ENCODE data around the gene SNX8. TPM values are rescaled to one million over a fixed set of nuclear protein-coding genes. Genes with fewer than 3 reads are reported as not detected.

The SNX8 gene, protein sequence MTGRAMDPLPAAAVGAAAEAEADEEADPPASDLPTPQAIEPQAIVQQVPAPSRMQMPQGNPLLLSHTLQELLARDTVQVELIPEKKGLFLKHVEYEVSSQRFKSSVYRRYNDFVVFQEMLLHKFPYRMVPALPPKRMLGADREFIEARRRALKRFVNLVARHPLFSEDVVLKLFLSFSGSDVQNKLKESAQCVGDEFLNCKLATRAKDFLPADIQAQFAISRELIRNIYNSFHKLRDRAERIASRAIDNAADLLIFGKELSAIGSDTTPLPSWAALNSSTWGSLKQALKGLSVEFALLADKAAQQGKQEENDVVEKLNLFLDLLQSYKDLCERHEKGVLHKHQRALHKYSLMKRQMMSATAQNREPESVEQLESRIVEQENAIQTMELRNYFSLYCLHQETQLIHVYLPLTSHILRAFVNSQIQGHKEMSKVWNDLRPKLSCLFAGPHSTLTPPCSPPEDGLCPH
- total RNA-seq (1 to 10 TPM; 7.6 to 9.8 TPM), polyA plus RNA-seq (10 to 100 TPM in 1 of 3 donors, 1 to 10 TPM in 2; 3.4 to 10.9 (median 5.6) TPM), total RNA-seq (0.98 to 24.6 (median 5.5) reads per million in 6 experiments)

DNA sequence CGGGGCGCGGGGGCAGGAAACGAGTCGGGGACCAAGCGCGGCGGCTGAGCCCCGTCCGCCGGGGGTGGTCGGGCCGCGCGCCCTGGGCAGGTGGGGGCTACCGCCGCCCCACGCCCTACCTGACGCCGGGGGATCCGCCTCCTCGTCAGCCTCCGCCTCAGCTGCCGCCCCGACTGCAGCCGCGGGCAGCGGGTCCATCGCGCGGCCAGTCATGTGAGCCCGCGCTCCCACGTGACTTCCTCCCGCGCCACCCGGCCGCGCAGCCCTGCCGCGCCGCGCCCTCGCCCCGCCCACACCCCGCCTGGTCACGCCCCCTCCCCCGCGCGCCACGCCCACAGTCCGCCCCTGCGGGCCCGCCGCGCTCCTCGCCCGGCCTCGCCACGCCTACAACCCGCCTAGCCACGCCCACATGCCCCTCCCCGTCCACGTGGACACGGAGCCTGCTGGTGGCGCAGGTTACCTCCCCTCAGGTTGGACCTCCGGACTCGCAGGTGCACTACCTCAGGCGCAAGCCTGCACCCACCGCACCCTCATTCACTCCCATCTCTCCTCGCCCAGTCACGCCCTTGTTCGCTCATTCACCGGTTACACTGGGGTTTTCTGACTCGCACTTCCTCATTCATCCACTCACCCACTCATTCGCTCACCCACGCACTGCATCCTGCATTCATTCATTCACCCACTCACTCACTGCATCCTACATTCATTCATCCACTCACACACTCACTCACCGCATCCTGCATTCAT is at the start of gene SNX8:
TSS of gene SNX8 (minus strand) at position 233 of the 747 bp plus-strand sequence. CDS start at position 213, 20 bp downstream.
- peak; percentile 85 to 89 for ATAC-seq

DNA sequence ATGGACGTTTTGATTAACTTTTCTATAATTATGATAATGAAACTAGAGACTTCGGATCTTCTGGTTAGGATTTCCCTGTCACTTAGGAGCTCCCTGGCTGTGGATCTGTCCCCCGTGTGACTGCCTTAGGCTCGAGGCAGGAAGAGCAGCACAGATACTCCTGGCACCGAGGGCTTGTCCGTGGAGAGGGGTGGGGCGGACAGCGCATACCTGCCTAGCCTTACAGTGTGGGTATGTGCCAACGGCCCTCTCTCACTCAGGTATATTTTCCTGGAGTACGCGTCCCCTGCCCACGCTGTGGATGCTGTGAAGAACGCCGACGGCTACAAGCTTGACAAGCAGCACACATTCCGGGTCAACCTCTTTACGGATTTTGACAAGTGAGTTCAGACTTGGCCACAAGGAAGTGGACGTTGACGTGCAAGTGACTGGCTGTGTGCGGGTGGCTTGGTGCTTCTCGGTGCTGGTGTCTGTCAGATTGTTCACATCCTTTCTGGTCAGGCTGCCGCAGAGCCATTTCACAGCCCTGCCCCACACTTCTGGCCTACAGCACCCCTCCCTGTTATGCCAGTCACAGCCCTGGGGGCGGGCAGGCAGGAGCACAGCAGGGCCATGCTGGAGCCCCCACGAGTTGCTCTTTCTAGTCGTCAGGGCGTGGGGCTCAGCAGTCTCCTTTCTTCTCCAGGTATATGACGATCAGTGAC is 48.3 kb upstream of the SNX8 start:
- Mint-ChIP-seq H3K36me3 (peaks cover 0 to 91% (median 24%) of the 10 kb centered on the region in 3 donors), H3K27me3 (no peaks in the 10 kb centered on the region), H3K4me3 (no peak overlapping the region), H3K9me3 (no peaks in the 10 kb centered on the region), H3K4me1 (peaks cover 14 to 45% (median 33%) of the 10 kb centered on the region in 4 donors), H3K27ac (peak overlapping the region in 1 of 10 donors; percentile 28)
- ATAC-seq: no peak
- POLR2A ChIA-PET: no interaction called here
- DNase-seq: peak in 1 of 10 donors; percentile 36

More for the DNA sequence above, at the start of gene SNX8:
- Mint-ChIP-seq H3K4me1 (peaks cover 2 to 24% (median 15%) of the 10 kb centered on the region in 4 donors), H3K27ac (peak within 1 kb of the TSS; percentile 22 to 97 (median 84)), H3K9me3 (no peaks in the 10 kb centered on the region), H3K36me3 (no peaks in the 10 kb centered on the region), H3K4me3 (peak within 1 kb of the TSS in 9 of 10 donors; percentile 83 to 95 (median 91)), H3K27me3 (no peaks in the 10 kb centered on the region)
- POLR2A ChIA-PET: interaction anchor here (1.7 kb wide), 1 partner anchor 40 kb away, joined by 7 read pairs; the partner anchor contains the start of gene EIF3B
- DNase-seq: peak; percentile 92 to 99 (median 96)

DNA sequence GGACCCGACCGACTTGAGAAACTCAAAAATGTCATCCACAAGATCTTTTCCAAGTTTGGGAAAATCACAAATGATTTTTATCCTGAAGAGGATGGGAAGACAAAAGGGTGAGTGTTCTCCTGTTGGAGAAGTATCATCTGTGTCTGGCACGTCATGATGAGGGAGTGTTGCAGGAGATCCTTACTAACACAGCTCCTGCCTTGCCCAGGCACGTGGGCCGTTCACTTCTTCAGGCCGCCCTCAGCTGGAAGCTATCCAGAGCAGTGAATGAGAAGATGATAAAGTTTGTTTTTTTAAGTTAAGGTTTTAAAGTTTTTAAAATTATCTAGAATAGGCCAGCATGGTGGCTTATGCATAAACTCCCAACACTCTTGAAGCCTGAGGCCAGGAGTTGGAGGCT is 46.6 kb upstream of the SNX8 start:
- Mint-ChIP-seq H3K9me3 (no peaks in the 10 kb centered on the region), H3K27ac (peak overlapping the region in 2 of 10 donors; percentile 36 to 60), H3K4me3 (peak overlapping the region in 1 of 10 donors; percentile 44), H3K4me1 (peaks cover 16 to 61% (median 43%) of the 10 kb centered on the region in 4 donors), H3K36me3 (peaks cover 0 to 80% (median 23%) of the 10 kb centered on the region in 3 donors), H3K27me3 (no peaks in the 10 kb centered on the region)
- ATAC-seq: no peak
- POLR2A ChIA-PET: no interaction called here
- no peak for DNase-seq

DNA sequence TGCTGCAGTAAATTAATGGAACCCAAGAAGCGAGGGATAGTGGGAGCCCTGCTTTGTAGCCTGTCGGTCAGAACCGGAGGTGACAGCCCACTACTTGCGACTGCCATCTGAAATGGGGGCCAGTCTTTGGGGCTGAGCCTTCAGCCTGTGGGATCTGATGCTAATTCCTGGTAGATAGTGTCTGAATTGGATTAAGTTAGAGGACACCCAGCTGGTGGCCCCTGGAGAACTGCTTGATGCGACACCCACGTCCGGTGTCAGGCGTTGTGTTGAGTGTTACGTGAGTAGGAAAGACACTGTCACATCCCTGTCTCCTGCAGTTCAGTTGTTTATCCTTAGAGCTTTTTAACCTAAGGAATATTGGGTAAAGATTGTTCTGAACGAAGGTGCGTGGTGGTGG is 45.4 kb upstream of the SNX8 start:
- peak overlapping the region in 7 of 10 donors; percentile 2 to 45 (median 31) for H3K4me3 Mint-ChIP-seq
- ATAC-seq (no peak), DNase-seq (no peak)
- peaks cover 0 to 68% (median 16%) of the 10 kb centered on the region in 3 donors for H3K36me3 Mint-ChIP-seq
- POLR2A ChIA-PET: no interaction called here
- peak overlapping the region in 4 of 10 donors; percentile 1 to 72 (median 45) for H3K27ac Mint-ChIP-seq
- peaks cover 15 to 65% (median 45%) of the 10 kb centered on the region in 4 donors for H3K4me1 Mint-ChIP-seq
- H3K27me3 Mint-ChIP-seq: no peaks in the 10 kb centered on the region
- H3K9me3 Mint-ChIP-seq: no peaks in the 10 kb centered on the region

DNA sequence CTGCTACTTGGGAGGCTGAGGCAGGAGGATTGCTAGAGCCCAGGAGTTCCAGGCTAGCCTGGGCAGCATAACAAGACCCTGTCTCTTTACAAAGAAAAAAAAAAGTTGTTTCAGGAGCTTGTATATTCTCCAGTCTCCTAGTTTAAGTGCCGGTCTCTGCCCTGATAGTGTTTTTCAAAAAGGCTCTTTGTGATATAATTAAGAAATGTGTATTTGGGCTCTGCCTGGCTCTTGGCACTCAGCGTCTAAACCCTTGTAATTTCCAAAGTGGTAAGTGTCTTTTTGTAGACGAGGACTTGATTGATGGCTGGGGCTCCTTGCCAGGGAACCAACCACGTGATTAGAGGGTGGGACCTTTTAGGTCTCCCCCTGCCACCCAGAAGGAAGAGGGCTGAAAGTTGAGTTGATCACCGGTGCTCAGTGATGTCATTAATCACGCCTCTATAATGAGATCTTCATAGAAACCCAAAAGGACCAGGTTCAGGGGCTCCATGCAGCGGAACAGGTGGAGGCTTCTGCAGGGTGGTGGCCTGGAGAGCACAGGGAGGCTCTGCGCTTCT is 44.8 kb upstream of the SNX8 start:
- Mint-ChIP-seq H3K27me3 (no peaks in the 10 kb centered on the region), H3K27ac (peak overlapping the region in 9 of 10 donors; percentile 1 to 72 (median 44)), H3K4me3 (peak overlapping the region in 8 of 10 donors; percentile 2 to 69 (median 30)), H3K36me3 (peaks cover 0 to 63% (median 13%) of the 10 kb centered on the region in 3 donors), H3K9me3 (no peaks in the 10 kb centered on the region), H3K4me1 (peaks cover 15 to 69% (median 48%) of the 10 kb centered on the region in 4 donors)
- DNase-seq (no peak), ATAC-seq (no peak)
- POLR2A ChIA-PET: no interaction called here

DNA sequence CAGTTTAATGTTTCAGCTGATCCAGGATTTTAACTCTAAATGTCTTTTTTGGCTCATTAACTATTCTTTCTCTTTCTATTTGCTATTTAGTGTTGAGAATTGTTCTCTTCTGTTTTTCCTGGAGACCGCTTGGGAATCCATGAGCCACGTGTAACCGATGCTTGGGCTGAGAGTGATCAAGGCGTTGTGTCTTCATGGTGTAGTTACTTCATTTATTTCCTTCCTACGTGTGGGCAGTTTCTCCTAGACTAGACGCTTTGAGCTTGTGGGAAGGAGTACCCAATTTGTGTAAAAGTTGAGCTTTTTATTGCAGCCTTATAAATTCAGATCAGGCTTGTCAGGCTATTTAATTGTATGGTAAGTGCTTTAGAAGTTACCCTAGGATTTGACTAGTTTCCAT is 43.3 kb upstream of the SNX8 start:
- H3K4me1 Mint-ChIP-seq: peaks cover 15 to 70% (median 52%) of the 10 kb centered on the region in 4 donors
- peak overlapping the region in 9 of 10 donors; percentile 26 to 99 (median 78) for H3K4me3 Mint-ChIP-seq
- DNase-seq: no peak
- no peak for ATAC-seq
- H3K27ac Mint-ChIP-seq: peak overlapping the region in 8 of 10 donors; percentile 3 to 88 (median 72)
- H3K9me3 Mint-ChIP-seq: no peaks in the 10 kb centered on the region
- no peaks in the 10 kb centered on the region for H3K27me3 Mint-ChIP-seq
- POLR2A ChIA-PET: no interaction called here
- H3K36me3 Mint-ChIP-seq: peaks cover 0 to 48% (median 9%) of the 10 kb centered on the region in 3 donors

DNA sequence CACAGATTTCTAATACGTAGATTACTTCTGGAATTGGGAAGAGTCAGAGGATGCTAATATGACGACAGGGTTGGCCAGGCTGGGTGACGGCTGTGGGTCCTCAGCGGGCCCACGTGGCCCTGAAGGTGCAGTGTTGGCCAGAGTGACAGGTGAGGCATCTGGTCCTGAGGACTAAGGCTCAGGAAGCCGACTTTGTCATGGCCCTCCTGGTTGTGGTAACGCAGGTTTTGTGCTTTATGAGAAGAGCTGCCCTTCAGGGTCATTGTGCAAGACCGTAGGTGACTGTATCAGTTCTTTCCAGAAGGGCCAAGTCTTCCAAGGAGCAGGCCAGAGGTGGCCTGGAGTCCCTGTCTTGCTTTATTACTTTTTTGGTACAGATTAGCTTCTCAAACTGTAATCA is 42.9 kb upstream of the SNX8 start:
- Mint-ChIP-seq H3K4me3 (peak overlapping the region; percentile 26 to 99 (median 78)), H3K27me3 (no peaks in the 10 kb centered on the region), H3K36me3 (peaks cover 0 to 44% (median 7%) of the 10 kb centered on the region in 3 donors), H3K4me1 (peaks cover 15 to 66% (median 52%) of the 10 kb centered on the region in 4 donors), H3K27ac (peak overlapping the region in 8 of 10 donors; percentile 3 to 83 (median 52)), H3K9me3 (no peaks in the 10 kb centered on the region)
- no peak for DNase-seq
- POLR2A ChIA-PET: no interaction called here
- no peak for ATAC-seq

DNA sequence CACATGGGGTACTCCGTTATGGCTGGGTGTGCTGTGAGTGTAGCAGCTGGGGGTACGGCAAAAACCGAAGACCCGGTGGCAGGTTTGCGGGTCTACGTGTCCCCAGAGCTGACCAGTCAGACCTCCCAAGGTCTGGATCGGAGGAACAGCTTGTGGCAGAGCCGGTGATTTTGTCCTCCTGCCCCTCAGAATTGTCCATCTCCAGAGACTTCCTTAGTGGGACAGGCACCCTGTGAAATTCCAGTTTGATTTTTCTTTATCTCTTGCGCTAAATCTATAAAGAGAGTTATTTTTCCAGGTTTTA is 41.4 kb upstream of the SNX8 start:
- Mint-ChIP-seq H3K4me3 (peak overlapping the region; percentile 66 to 99 (median 79)), H3K36me3 (peaks cover 0 to 33% (median 2%) of the 10 kb centered on the region in 3 donors), H3K4me1 (peaks cover 13 to 64% (median 50%) of the 10 kb centered on the region in 4 donors), H3K27me3 (no peaks in the 10 kb centered on the region), H3K27ac (peak overlapping the region; percentile 13 to 94 (median 82)), H3K9me3 (no peaks in the 10 kb centered on the region)
- DNase-seq (no peak), ATAC-seq (no peak)
- POLR2A ChIA-PET: interaction anchor here (0.8 to 3.1 kb wide), 4 partner anchors 10 to 434 kb away, joined by 3 to 11 read pairs (median 4); no protein-coding TSS in a partner anchor

DNA sequence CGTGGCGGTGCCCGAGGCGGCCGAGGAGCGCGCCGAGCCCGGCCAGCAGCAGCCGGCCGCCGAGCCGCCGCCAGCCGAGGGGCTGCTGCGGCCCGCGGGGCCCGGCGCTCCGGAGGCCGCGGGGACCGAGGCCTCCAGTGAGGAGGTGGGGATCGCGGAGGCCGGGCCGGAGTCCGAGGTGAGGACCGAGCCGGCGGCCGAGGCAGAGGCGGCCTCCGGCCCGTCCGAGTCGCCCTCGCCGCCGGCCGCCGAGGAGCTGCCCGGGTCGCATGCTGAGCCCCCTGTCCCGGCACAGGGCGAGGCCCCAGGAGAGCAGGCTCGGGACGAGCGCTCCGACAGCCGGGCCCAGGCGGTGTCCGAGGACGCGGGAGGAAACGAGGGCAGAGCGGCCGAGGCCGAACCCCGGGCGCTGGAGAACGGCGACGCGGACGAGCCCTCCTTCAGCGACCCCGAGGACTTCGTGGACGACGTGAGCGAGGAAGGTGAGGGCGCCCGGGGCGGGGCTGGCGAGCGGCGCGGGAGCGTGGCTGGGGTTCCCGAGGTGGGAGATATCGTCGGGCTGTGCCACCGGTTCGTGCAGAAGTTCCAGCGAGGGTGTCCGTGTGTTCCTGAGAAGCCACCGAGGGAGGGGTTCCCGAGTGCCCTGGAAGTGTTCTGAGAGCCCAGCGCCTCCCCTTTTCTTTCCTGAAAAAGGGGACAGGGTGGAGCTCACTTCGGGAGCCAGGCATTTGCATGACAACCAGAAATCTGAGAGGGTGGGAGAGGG is 40.9 kb upstream of the SNX8 start:
- ATAC-seq (peak in 1 of 2 donors; percentile 5), DNase-seq (peak in 4 of 10 donors; percentile 10 to 19 (median 12))
- Mint-ChIP-seq H3K4me3 (peak overlapping the region; percentile 84 to 99 (median 94)), H3K27me3 (no peaks in the 10 kb centered on the region), H3K9me3 (no peaks in the 10 kb centered on the region), H3K27ac (peak overlapping the region in 9 of 10 donors; percentile 13 to 100 (median 100)), H3K4me1 (peaks cover 13 to 58% (median 45%) of the 10 kb centered on the region in 4 donors), H3K36me3 (peaks cover 0 to 28% (median 2%) of the 10 kb centered on the region in 3 donors)
- POLR2A ChIA-PET: interaction anchor here (0.8 to 3.1 kb wide), 12 partner anchors 11 to 785 kb away, joined by 3 to 11 read pairs (median 4); partner anchors contain the start of genes MAD1L1 and SNX8

DNA sequence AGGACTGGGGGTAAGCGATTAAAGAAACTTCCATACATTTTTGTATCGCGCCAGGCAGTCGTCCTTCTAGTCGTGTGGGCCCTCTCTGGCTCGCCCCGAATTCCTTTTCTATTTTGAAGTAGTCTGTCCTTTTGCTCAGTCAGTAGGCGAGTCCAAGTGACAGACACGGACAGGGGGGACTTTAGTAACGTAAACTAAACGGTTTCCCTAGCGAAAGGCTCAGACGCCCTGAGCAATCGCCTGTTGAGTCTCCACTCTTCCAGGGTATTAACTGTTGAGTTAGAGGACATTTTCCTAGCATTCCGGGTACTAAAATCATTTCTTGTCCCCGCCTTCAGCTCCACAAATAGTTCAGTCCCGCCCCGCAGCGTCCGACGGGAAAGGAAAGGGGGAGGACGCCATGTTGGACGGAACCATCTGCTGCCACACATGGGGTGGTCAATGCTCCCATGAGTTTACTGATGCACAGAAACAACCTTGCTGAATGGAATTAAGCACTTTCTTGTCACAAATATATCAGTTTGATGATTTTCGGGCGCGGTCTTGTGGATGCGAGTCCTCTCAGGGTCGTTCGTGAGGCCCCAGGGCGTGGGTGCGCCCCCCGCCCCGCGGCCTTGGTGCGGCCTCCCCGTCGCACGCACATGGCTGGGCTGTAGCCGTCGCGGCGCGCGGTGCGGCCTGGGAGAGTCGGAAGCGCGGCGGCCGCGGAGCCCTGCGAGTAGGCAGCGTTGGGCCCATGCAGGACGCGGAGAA is 40.1 kb upstream of the SNX8 start, which contains the start of gene EIF3B:
TSS of gene EIF3B (plus strand) at position 642 of the 753 bp plus-strand sequence. CDS start at position 737, 95 bp downstream.
- no peaks in the 10 kb centered on the region for H3K27me3 Mint-ChIP-seq
- H3K9me3 Mint-ChIP-seq: no peaks in the 10 kb centered on the region
- peaks cover 0 to 20% (median 2%) of the 10 kb centered on the region in 3 donors for H3K36me3 Mint-ChIP-seq
- peak within 1 kb of the TSS; percentile 99 to 100 (median 100) for H3K27ac Mint-ChIP-seq
- POLR2A ChIA-PET: interaction anchor here (0.6 to 3.1 kb wide), 25 partner anchors 12 to 848 kb away, joined by 3 to 11 read pairs (median 4); partner anchors contain the start of genes CHST12, MAD1L1, MRM2 and SNX8
- ATAC-seq: peak; percentile 89 to 90
- peak within 1 kb of the TSS; percentile 88 to 99 (median 94) for H3K4me3 Mint-ChIP-seq
- DNase-seq: peak; percentile 79 to 100 (median 89)
- H3K4me1 Mint-ChIP-seq: peaks cover 9 to 51% (median 37%) of the 10 kb centered on the region in 4 donors

All from naive thymus-derived CD8-positive, alpha-beta T cell (primary cell).